ENCODE results near the gene MT1H. TPM values are rescaled to one million over a fixed set of nuclear protein-coding genes. Genes with fewer than 3 reads are reported as not detected.

Gene MT1H
- total and polyA plus RNA-seq, 9 of the 15 experiments (the other 6 are each of a cell fraction or from before 2014, with no cell fraction given): 0.13 to 0.37 TPM; not detected in 7

DNA sequence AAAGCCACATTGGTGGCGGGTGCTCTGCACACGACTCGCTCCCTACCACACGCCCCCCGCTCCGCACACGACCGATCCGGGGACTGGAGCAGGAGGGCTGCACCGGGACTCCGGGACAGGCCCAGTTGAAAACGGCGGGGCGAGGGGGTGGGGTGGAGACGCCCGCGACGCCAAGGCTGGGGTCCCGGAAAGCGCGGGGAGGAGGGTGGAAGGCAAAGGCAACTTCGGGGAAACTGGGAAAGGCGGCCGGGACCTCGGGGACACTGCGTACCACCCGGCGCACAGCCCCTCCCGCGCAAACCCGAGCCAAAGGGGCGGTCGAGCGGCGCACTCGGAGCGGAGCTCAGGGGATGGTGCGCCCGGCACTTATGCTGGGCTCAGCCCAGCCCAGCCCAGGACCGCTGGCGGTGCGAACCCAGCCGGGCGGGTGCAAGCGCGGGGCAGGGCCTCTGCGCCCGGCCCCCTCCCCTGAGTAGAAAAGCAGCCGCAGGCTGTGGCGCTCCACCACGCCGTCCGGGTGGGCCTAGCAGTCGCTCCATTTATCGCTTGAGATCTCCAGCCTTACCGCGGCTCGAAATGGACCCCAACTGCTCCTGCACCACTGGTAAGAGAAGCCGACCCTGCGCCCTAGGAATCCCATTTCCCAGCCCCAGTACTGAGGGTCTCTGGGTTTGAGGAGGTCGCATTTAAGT lies 37.3 kb upstream of the MT1H start, which contains the start of gene MT1M (continued):
- TF ChIP-seq, protein P1, sequence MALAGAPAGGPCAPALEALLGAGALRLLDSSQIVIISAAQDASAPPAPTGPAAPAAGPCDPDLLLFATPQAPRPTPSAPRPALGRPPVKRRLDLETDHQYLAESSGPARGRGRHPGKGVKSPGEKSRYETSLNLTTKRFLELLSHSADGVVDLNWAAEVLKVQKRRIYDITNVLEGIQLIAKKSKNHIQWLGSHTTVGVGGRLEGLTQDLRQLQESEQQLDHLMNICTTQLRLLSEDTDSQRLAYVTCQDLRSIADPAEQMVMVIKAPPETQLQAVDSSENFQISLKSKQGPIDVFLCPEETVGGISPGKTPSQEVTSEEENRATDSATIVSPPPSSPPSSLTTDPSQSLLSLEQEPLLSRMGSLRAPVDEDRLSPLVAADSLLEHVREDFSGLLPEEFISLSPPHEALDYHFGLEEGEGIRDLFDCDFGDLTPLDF (CRISPR knock-in tag; IDR thresholded peaks at IDR 0.05): no peak
- TF ChIP-seq L3MBTL2 (IDR thresholded peaks at IDR 0.05) (no peak), HMG20B (CRISPR knock-in tag; IDR thresholded peaks at IDR 0.05) (no peak), CTBP1 (IDR thresholded peaks at IDR 0.05; ENCODE audit: borderline replicate concordance) (no peak), ZNF589 (CRISPR knock-in tag; IDR thresholded peaks at IDR 0.05; ENCODE audit: low read depth) (no peak)

DNA sequence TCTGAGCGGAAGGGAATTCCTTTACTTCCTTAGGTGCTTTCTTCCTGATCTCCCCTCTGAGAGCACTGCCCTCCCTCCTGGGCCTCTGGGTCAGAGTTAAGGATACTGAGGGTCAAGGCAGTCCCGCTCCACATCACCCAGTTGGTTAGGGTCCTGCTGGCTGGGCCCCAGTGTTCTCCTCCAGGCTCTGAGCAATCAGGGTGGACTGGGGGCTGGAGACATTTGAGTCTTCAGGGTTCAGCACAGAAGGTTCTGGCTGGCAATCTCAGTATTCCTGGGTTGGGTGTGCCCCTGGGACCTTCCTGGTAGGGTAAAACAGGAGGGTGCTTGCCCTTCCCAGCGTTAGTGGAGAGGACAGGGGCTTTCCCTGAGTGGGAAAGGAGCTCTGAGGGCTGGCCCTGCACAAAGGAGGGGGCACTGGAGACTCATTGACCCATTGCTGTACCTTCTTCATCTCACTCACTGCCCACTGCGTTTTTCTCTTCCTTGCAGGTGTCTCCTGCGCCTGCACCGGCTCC lies 36.7 kb upstream of the MT1H start:
- ChIA-PET CTCF (ENCODE audit: low intra/inter-chr PET ratio) (no interaction called here), POLR2A (no interaction called here)
- no peaks in the 10 kb centered on the region for H3K36me3 ChIP-seq (ENCODE audit: control insufficient read depth, insufficient read depth, low read length)
- FAIRE-seq (no peak), DNase-seq (ENCODE audit: extremely low read depth in 1 of 4, low spot score in 3 of 4) (no peak), ATAC-seq (no peak)
- no peak overlapping the region for H3K27ac ChIP-seq (ENCODE audit: extremely low read depth, low read depth, low read length)
- in situ Hi-C loops (cut with MboI): no loop called here
- no peaks in the 10 kb centered on the region for H3K9me1 ChIP-seq (ENCODE audit: control insufficient read depth, insufficient read depth, low read length)
- H4K20me1 ChIP-seq (replicated peaks; ENCODE audit: control insufficient read depth, insufficient read depth, low read length): 0 out of 2 replicates have a peak, but pooled peaks cover 6% of the 10 kb centered on the region
- intact Hi-C loops (cut with micrococcal nuclease): no loop called here
- no peak overlapping the region for H3K4me3 ChIP-seq
- no peaks in the 10 kb centered on the region for H3K79me2 ChIP-seq (ENCODE audit: control insufficient read depth, insufficient read depth, low read length)
- no peak overlapping the region for H3K4me2 ChIP-seq (ENCODE audit: insufficient read depth, low read length)
- H3K4me1 ChIP-seq (replicated peaks in 1 of 2; ENCODE audit: control insufficient read depth in 2 of 2, insufficient read depth in 2 of 2, low read length in 2 of 2): peaks cover 0 to 15% of the 10 kb centered on the region in 2 experiments; a peak in 2 of 5 replicates
- BruUV-seq (replicated peaks): no TSS peak
- no peaks in the 10 kb centered on the region for H3K9me3 ChIP-seq (replicated peaks; ENCODE audit: control insufficient read depth, insufficient read depth, low read depth, low read length)
- WGBS (ENCODE audit: insufficient coverage, low coverage, missing lambda C conversion rate): 2% methylated on average over 5 of the region's 6 CpGs
- H2AFZ ChIP-seq (ENCODE audit: low read depth, low read length): no peak overlapping the region
- peaks cover 44 to 75% of the 10 kb centered on the region in 2 experiments for H3K27me3 ChIP-seq (ENCODE audit: control insufficient read depth in 2 of 2, insufficient read depth in 2 of 2, low read length in 2 of 2)
- H3K9ac ChIP-seq (ENCODE audit: insufficient read depth in 1 of 2, low read depth in 2 of 2, low read length in 2 of 2): no peak overlapping the region
- no peak for TF ChIP-seq SNRNP70 (optimal IDR thresholded peaks at IDR 0.05; ENCODE audit: low read depth, low read length)
- TF ChIP-seq SMAD4 (CRISPR knock-in tag; conservative IDR thresholded peaks at IDR 0.05): no peak
- TF ChIP-seq PCBP1 (IDR thresholded peaks at IDR 0.05; ENCODE audit: low read depth, low read length, poor library complexity, severe bottlenecking): no peak
- no peak for TF ChIP-seq KAT2B (IDR thresholded peaks at IDR 0.05; ENCODE audit: low read depth, low read length)
- TF ChIP-seq, protein P2, sequence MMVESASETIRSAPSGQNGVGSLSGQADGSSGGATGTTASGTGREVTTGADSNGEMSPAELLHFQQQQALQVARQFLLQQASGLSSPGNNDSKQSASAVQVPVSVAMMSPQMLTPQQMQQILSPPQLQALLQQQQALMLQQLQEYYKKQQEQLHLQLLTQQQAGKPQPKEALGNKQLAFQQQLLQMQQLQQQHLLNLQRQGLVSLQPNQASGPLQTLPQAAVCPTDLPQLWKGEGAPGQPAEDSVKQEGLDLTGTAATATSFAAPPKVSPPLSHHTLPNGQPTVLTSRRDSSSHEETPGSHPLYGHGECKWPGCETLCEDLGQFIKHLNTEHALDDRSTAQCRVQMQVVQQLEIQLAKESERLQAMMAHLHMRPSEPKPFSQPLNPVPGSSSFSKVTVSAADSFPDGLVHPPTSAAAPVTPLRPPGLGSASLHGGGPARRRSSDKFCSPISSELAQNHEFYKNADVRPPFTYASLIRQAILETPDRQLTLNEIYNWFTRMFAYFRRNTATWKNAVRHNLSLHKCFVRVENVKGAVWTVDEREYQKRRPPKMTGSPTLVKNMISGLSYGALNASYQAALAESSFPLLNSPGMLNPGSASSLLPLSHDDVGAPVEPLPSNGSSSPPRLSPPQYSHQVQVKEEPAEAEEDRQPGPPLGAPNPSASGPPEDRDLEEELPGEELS (CRISPR knock-in tag; IDR thresholded peaks at IDR 0.05; ENCODE audit: borderline replicate concordance): no peak
- TF ChIP-seq NR2C2 (CRISPR knock-in tag; IDR thresholded peaks at IDR 0.05): no peak
- no peak for TF ChIP-seq NR2C2 (tag; IDR thresholded peaks at IDR 0.05)
- TF ChIP-seq FOXJ3 (CRISPR knock-in tag; IDR thresholded peaks at IDR 0.05): no peak
- TF ChIP-seq LEF1 (IDR thresholded peaks at IDR 0.05): no peak
- TF ChIP-seq LARP7 (IDR thresholded peaks at IDR 0.05): no peak
- no peak for TF ChIP-seq SIX5 (IDR thresholded peaks at IDR 0.05; ENCODE audit: borderline replicate concordance in 1 of 2, insufficient read depth in 1 of 2, low read depth in 1 of 2, low read length in 2 of 2)
- TF ChIP-seq, protein P3, sequence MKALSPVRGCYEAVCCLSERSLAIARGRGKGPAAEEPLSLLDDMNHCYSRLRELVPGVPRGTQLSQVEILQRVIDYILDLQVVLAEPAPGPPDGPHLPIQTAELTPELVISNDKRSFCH (CRISPR knock-in tag; IDR thresholded peaks at IDR 0.05): no peak
- TF ChIP-seq, protein P3 (tag; IDR thresholded peaks at IDR 0.05): no peak
- no peak for TF ChIP-seq TSC22D4 (tag; IDR thresholded peaks at IDR 0.05)

All from K562 (cell line).